SK-N-SH treated with all-trans-retinoic acid at 6 μM for 48 hours (cell line): ENCODE data around the gene NFASC.

Source experiments
- ATAC-seq: fragments of 200-7000 bp; cut with Tn5 transposase; 3 replicates; pipeline ENCODE4 v1.9.1; 2020; ENCODE audit warnings: mild to moderate bottlenecking, moderate library complexity
- ARNTL ChIP-seq: fragments of 450-650 bp; formaldehyde crosslinking; IDR thresholded peaks from 2 replicates; pipeline ENCODE4 v1.5.0; 2020; ENCODE audit warnings: low read depth, mild to moderate bottlenecking, moderate library complexity, borderline replicate concordance
- BACH2 ChIP-seq: fragments of 250-450 bp; sonication (Bioruptor Pico); IDR thresholded peaks from 2 replicates; pipeline ENCODE4 v1.9.0; 2021; ENCODE audit warnings: mild to moderate bottlenecking, borderline replicate concordance
- CREB5 ChIP-seq: fragments of 250-450 bp; sonication (Bioruptor Pico); IDR thresholded peaks from 2 replicates; pipeline ENCODE4 v1.5.1; 2020; ENCODE audit warnings: low read depth, mild to moderate bottlenecking, moderate library complexity
- CSDC2 ChIP-seq: fragments of 250-450 bp; sonication (Bioruptor Pico); IDR thresholded peaks from 2 replicates; pipeline ENCODE4 v1.5.0; 2020; ENCODE audit warnings: mild to moderate bottlenecking, moderate library complexity
- CSRNP3 ChIP-seq: fragments of 250-450 bp; sonication (Bioruptor Pico); IDR thresholded peaks from 2 replicates; pipeline ENCODE4 v1.5.1; 2021; ENCODE audit warnings: mild to moderate bottlenecking, moderate library complexity
- GLIS3 ChIP-seq: fragments of 250-450 bp; sonication (Bioruptor Pico); IDR thresholded peaks from 2 replicates; pipeline ENCODE4 v1.5.0; 2020; ENCODE audit warnings: mild to moderate bottlenecking, moderate library complexity
- OSR1 ChIP-seq: fragments of 250-450 bp; sonication (Bioruptor Pico); IDR thresholded peaks from 2 replicates; pipeline ENCODE4 v1.8.0; 2022; ENCODE audit warnings: moderate library complexity, mild to moderate bottlenecking, inconsistent platforms
- PPARA ChIP-seq: fragments of 250-450 bp; sonication (Bioruptor Pico); IDR thresholded peaks from 2 replicates; pipeline ENCODE4 v1.5.0; 2020; ENCODE audit warnings: mild to moderate bottlenecking, borderline replicate concordance
- RARB ChIP-seq: fragments of 250-450 bp; sonication (Bioruptor Pico); IDR thresholded peaks from 2 replicates; pipeline ENCODE4 v1.8.0; 2021; ENCODE audit warnings: mild to moderate bottlenecking, moderate library complexity
- TOX ChIP-seq: fragments of 250-450 bp; sonication (Bioruptor Pico); IDR thresholded peaks from 2 replicates; pipeline ENCODE4 v1.8.0; 2021; ENCODE audit warnings: mild to moderate bottlenecking, moderate library complexity, borderline replicate concordance
- TSHZ2 ChIP-seq: fragments of 250-450 bp; sonication (Bioruptor Pico); IDR thresholded peaks from 2 replicates; pipeline ENCODE4 v1.5.0; 2020; ENCODE audit warnings: mild to moderate bottlenecking, moderate library complexity
- ZC3H10 ChIP-seq: fragments of 250-450 bp; sonication (Bioruptor Pico); IDR thresholded peaks from 2 replicates; pipeline ENCODE4 v1.5.1; 2021; ENCODE audit warnings: mild to moderate bottlenecking, moderate library complexity
- ZNF565 ChIP-seq: fragments of 450-650 bp; formaldehyde crosslinking; conservative IDR thresholded peaks from 2 replicates; pipeline ENCODE4 v1.5.0; 2020; ENCODE audit warnings: low read depth, mild to moderate bottlenecking, moderate library complexity
- ZNF70 ChIP-seq: fragments of 450-650 bp; formaldehyde crosslinking; IDR thresholded peaks from 2 replicates; pipeline ENCODE4 v1.5.0; 2020; ENCODE audit warnings: mild to moderate bottlenecking, moderate library complexity

Gene NFASC

GRCh38 chr1:204867666-204868339, 2.9 kb upstream of the NFASC start:
- TF ChIP-seq TOX (CRISPR knock-in tag) = no peak
- TF ChIP-seq OSR1 (CRISPR knock-in tag) = no peak
- TF ChIP-seq TSHZ2 (CRISPR knock-in tag) = no peak
- no peak for TF ChIP-seq RARB (CRISPR knock-in tag)
- no peak for TF ChIP-seq ZNF70 (CRISPR knock-in tag)
- TF ChIP-seq CSDC2 (CRISPR knock-in tag) = no peak
- no peak; the same call in 2 of the 3 replicates for ATAC-seq

GRCh38 chr1:204868340-204868700, 2.3 kb upstream of the NFASC start:
- TF ChIP-seq TSHZ2 (CRISPR knock-in tag) (no peak), PPARA (no peak), CSRNP3 (CRISPR knock-in tag) (no peak), CSDC2 (CRISPR knock-in tag) (no peak), OSR1 (CRISPR knock-in tag) (no peak), ZC3H10 (CRISPR knock-in tag) (no peak), TOX (CRISPR knock-in tag) (no peak), CREB5 (no peak), ARNTL (CRISPR knock-in tag) (no peak)
- ATAC-seq = no peak; the same call in 2 of the 3 replicates

GRCh38 chr1:204869097-204869496, 1.6 kb upstream of the NFASC start:
- TF ChIP-seq BACH2 (CRISPR knock-in tag) = no peak
- TF ChIP-seq TSHZ2 (CRISPR knock-in tag) = no peak
- TF ChIP-seq CSRNP3 (CRISPR knock-in tag) = no peak
- TF ChIP-seq ZNF565 (CRISPR knock-in tag) = no peak
- TF ChIP-seq GLIS3 (CRISPR knock-in tag) = no peak
- no peak for TF ChIP-seq CREB5
- TF ChIP-seq OSR1 (CRISPR knock-in tag) = no peak
- no peak for TF ChIP-seq ZNF70 (CRISPR knock-in tag)

More at GRCh38 chr1:204869097-204869496, 1.6 kb upstream of the NFASC start:
- no peak for ATAC-seq
